AG09319 (cell line): Measurements from ENCODE around the gene FUNDC2.
A peak's percentile ranks its signal among the peaks of the same experiment; 100 is the strongest.

Source experiments
- DNase-seq: peaks from one replicate; pipeline ENCODE4 v3.0.0-alpha.2; 2010; ENCODE audit warnings: low read depth; ENCODE audit errors: extremely low read depth
- TF ChIP-seq, protein P1 (sequence below): IDR thresholded peaks from 2 replicates; pipeline ENCODE4 v1.5.1; 2011; ENCODE audit warnings: low read depth, mild to moderate bottlenecking, inconsistent platforms, low read length, moderate library complexity

The FUNDC2 gene

GRCh38 chrX:155046811-155047528 lies 20.3 kb downstream of the FUNDC2 start:
- TF ChIP-seq, protein P1, sequence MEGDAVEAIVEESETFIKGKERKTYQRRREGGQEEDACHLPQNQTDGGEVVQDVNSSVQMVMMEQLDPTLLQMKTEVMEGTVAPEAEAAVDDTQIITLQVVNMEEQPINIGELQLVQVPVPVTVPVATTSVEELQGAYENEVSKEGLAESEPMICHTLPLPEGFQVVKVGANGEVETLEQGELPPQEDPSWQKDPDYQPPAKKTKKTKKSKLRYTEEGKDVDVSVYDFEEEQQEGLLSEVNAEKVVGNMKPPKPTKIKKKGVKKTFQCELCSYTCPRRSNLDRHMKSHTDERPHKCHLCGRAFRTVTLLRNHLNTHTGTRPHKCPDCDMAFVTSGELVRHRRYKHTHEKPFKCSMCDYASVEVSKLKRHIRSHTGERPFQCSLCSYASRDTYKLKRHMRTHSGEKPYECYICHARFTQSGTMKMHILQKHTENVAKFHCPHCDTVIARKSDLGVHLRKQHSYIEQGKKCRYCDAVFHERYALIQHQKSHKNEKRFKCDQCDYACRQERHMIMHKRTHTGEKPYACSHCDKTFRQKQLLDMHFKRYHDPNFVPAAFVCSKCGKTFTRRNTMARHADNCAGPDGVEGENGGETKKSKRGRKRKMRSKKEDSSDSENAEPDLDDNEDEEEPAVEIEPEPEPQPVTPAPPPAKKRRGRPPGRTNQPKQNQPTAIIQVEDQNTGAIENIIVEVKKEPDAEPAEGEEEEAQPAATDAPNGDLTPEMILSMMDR, result no peak
- no peak for DNase-seq

GRCh38 chrX:155048977-155049619 lies 22.5 kb downstream of the FUNDC2 start:
- no peak for DNase-seq
- TF ChIP-seq, protein P1, result peak; percentile 48

GRCh38 chrX:155052738-155053498 lies 26.3 kb downstream of the FUNDC2 start:
- TF ChIP-seq, protein P1, result no peak
- no peak for DNase-seq

GRCh38 chrX:155053656-155054055 lies 27.0 kb downstream of the FUNDC2 start:
- DNase-seq, result no peak
- TF ChIP-seq, protein P1, result no peak

DNA sequence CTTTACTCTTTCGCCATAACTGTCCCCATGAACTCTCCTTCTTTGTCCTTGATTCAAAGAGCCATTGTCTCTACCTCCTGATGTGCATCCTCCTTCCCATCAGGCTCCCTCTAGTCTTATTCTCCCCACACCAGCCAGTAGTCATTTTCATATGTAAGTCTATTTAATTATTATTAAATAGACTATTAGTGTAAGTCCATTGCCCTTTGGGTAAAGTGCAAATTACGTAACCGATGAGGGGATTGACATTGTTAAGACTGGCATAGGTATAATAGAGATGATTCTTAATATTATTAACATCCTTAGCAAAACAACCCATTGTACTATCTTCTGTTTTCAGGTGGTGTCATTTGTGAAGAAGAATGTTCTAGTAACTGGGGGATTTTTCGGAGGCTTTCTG lies 27.6 kb downstream of the FUNDC2 start:
- TF ChIP-seq, protein P1, result no peak
- DNase-seq, result no peak

DNA sequence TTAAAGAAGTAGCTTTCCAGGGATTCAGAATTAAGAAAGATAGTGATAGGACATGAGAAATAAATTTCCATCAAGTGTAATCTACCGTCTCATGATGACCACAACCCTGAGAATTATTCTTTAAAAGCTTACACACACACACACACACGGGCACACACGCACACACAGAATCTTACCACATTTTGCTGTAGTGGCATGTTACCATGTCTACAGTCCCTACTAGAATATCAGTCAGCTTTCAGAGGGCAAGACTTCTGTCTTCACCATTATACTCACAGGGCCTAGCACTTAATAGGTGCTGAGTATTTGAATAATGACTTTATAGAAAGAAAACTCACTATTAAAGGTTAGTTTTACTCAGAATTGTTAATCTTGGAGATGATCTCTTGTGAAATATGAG lies 28.9 kb downstream of the FUNDC2 start:
- no peak for DNase-seq
- TF ChIP-seq, protein P1, result no peak

DNA sequence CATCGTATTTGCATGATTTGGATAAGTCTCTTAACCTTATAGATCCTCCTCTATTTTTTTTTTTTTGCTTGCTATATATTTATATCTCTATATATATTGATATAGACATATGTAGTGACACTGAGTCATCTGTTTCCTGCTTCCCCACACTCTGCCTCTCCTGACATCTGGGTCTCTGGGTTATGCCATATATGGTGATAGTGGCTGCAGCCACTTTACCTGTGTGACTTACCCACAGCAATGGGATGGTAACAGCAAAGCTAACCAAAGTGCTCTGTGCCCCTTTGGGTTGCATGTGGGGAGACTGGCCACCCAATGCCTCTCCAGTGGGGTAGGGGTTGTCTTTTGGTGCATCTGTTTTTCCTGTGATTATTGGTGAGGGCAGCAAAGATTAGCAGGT lies 29.8 kb downstream of the FUNDC2 start:
- no peak for DNase-seq
- TF ChIP-seq, protein P1, result no peak
